Adrenal gland (tissue), 12 donors: ENCODE data around the gene SHD. TPM values are rescaled to one million over a fixed set of nuclear protein-coding genes. Genes with fewer than 3 reads are reported as not detected.

Experiments used
- DNase-seq, 7 donors: peaks; one replicate each; pipeline ENCODE4 v3.0.0-alpha.2; 2019 to 2020
- H3K27ac ChIP-seq, 5 donors: fragments of 200-600 bp; sonication (generic) in 4 of 5; 1 replicate in 3 of 5; 2 replicates in 2 of 5; pipeline versions ENCODE4 v1.5.1 to v1.8.0; 2016 to 2020; ENCODE audit warnings: mild to moderate bottlenecking in 1 of 5
- H3K27me3 ChIP-seq: fragments of 200-600 bp; 2 replicates; pipeline ENCODE4 v1.8.0; 2021
- H3K36me3 ChIP-seq, 2 donors: fragments of 200-600 bp; replicated peaks in 1 of 2; 1 replicate in 1 of 2; 2 replicates in 1 of 2; pipeline versions ENCODE4 v1.5.1 to v1.8.0; 2018 to 2022
- H3K4me1 ChIP-seq, 2 donors: fragments of 200-600 bp; replicated peaks in 1 of 2; 1 replicate in 1 of 2; 2 replicates in 1 of 2; pipeline versions ENCODE4 v1.5.1 to v1.8.0; 2018 to 2021
- H3K4me3 ChIP-seq, 4 donors: fragments of 200-600 bp; sonication (generic) in 3 of 4; one replicate each; pipeline ENCODE4 v1.5.1; 2016 to 2018
- H3K9me3 ChIP-seq, 3 donors: fragments of 200-600 bp; sonication (generic) in 1 of 3; replicated peaks in 1 of 3; 1 replicate in 2 of 3; 2 replicates in 1 of 3; pipeline versions ENCODE4 v1.5.1 to v1.8.0; 2016 to 2021
- POLR2A ChIP-seq, 2 donors: fragments of 450-650 bp; IDR thresholded peaks; one replicate each; pipeline ENCODE4 v1.6.1; 2017; ENCODE audit warnings: antibody characterized with exemption in 2 of 2, mild to moderate bottlenecking in 2 of 2, moderate library complexity in 1 of 2
- WGBS, 4 donors: extraction: QIAGEN DNeasy Blood & Tissue Kit in 2 of 4; methylation state at CpG; one replicate each; pipeline versions ENCODE4 v1.1.5 to v1.1.7; 2013 to 2017; 5-methylcytosine and 5-hydroxymethylcytosine counted together
- intact Hi-C, 2 donors: fragments of 100-400 bp; cut with DNase I; formaldehyde crosslinking; loops; one replicate each; pipeline versions ENCODE4 v1.14.1 to v1.15.0; 2022 to 2023
- polyA plus RNA-seq, 3 donors: library from polyadenylated mRNA; stranded (reverse); fragments of 200-250 nt in 2 of 3; fragments of 350-450 nt in 1 of 3; fragmentation: Illumina TruSeq in 1 of 3; extraction: RNeasy Lipid Tissue Mini Kit (QIAGEN cat#74804) in 1 of 3; gene quantifications; one replicate each; pipeline ENCODE4 v1.2.3, GENCODE V29; 2013 to 2014
- total RNA-seq, 9 donors: library from RNA; depleted of rRNA in 4 of 9; stranded (reverse); fragments of >200 nt in 4 of 9; fragments of 120-200 nt in 1 of 9; fragmentation: NEBNext Ultra II Directional in 1 of 9; extraction: Animal tissue kit (Norgen Biotek cat#: 25700) in 1 of 9; gene quantifications; one replicate each; pipeline versions ENCODE4 v1.1.0 to v1.2.4, GENCODE V29; 2013 to 2023
- TF ChIP-seq, protein P1 (sequence below), 6 experiments: fragments of 450-650 bp in 4 of 6; fragments of 200-600 bp in 2 of 6; sonication (generic) in 1 of 6; IDR thresholded peaks; 1 replicate in 5 of 6; 2 replicates in 1 of 6; pipeline versions ENCODE4 v1.5.1 to v1.8.0; 2016 to 2021; ENCODE audit warnings: antibody characterized with exemption in 6 of 6, mild to moderate bottlenecking in 2 of 6, moderate library complexity in 1 of 6
- donor health status: healthy with polysubstance abuse.
- donor health status: Bipolar disorder and iron deficiency.
- donor health status: DM: yes; HTN: yes; CAD: no.
- donor health status: DM: no; HTN: no; CAD: no.
- donor health status: DM: no; HTN: no; CAD: no.
- donor health status: DM: yes; HTN: yes; CAD: no.

Gene SHD
- total and polyA plus RNA-seq, 12 donors = 0.07 to 4.1 (median 0.74) TPM; not detected in 6

DNA sequence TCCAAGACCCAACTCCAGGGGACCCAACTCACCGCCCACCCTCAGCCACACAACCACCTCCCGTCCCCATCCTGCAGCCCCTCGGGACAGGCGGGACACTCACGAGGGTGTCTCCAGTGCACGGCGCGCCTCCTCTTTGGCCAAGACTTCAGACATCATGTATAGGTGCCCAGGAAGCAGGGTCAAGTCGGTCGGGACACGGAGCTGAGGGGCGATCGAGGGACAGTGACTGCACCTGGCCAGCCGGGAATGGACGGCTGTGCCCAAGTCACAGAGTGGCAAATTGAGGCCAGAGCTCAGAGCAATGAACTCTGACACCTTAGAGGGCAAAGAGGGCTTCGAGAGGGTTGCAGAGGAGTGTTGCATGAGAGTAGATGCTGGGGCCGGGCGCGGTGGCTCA lies 50.8 kb downstream of the SHD start:
- WGBS, 4 donors = 94 to 98% (median 97%) methylated on average over 7 to 19 of the region's 19 CpGs
- TF ChIP-seq, protein P1, sequence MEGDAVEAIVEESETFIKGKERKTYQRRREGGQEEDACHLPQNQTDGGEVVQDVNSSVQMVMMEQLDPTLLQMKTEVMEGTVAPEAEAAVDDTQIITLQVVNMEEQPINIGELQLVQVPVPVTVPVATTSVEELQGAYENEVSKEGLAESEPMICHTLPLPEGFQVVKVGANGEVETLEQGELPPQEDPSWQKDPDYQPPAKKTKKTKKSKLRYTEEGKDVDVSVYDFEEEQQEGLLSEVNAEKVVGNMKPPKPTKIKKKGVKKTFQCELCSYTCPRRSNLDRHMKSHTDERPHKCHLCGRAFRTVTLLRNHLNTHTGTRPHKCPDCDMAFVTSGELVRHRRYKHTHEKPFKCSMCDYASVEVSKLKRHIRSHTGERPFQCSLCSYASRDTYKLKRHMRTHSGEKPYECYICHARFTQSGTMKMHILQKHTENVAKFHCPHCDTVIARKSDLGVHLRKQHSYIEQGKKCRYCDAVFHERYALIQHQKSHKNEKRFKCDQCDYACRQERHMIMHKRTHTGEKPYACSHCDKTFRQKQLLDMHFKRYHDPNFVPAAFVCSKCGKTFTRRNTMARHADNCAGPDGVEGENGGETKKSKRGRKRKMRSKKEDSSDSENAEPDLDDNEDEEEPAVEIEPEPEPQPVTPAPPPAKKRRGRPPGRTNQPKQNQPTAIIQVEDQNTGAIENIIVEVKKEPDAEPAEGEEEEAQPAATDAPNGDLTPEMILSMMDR (IDR thresholded peaks at IDR 0.05) = no peak
- no peak for TF ChIP-seq POLR2A (IDR thresholded peaks at IDR 0.05)
- Histone ChIP-seq H3K27ac (no peak overlapping the region), H3K36me3 (no peaks in the 10 kb centered on the region), H3K4me1 (peaks cover 9 to 20% of the 10 kb centered on the region in 2 donors), H3K4me3 (no peak overlapping the region), H3K27me3 (no peaks in the 10 kb centered on the region), H3K9me3 (no peaks in the 10 kb centered on the region)
- intact Hi-C loops = no loop called here
- peak in 2 of 7 donors; percentile 36 to 41 for DNase-seq

DNA sequence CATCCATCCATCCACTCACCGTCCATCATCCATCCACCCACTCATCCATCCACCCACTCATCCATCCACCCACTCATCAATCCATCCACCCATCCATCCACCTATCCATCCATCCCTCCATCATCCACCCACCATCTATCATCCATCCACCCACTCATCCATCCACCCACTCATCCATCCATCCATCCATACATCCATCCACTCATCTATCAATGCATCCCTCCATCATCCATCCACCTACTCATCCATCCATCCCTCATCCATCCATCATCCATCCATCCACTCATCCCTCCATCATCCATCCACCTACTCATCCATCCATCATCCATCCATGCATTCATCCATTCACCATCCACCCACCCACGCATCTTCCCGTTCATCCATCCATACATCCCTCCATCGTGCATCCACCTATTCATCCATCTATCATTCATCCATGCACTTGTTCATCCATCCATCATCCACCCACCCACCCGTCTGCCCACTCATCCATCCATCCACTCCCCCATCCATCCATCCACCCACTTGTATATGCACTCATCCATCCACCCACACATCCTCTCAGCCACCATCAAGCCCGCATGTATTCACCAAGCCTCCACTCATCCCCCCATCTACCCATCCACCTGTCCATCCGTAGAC lies 56.0 kb downstream of the SHD start:
- intact Hi-C loops = no loop called here
- Histone ChIP-seq H3K27ac (no peak overlapping the region), H3K4me3 (no peak overlapping the region), H3K27me3 (no peaks in the 10 kb centered on the region), H3K36me3 (no peaks in the 10 kb centered on the region), H3K9me3 (no peaks in the 10 kb centered on the region), H3K4me1 (peaks cover 0 to 7% of the 10 kb centered on the region in 2 donors)
- WGBS, 4 donors = 93 to 95% (median 94%) methylated on average over 7 of the region's 7 CpGs
- TF ChIP-seq POLR2A (IDR thresholded peaks at IDR 0.05) = no peak
- TF ChIP-seq, protein P1 (IDR thresholded peaks at IDR 0.05) = no peak
- DNase-seq = no peak

DNA sequence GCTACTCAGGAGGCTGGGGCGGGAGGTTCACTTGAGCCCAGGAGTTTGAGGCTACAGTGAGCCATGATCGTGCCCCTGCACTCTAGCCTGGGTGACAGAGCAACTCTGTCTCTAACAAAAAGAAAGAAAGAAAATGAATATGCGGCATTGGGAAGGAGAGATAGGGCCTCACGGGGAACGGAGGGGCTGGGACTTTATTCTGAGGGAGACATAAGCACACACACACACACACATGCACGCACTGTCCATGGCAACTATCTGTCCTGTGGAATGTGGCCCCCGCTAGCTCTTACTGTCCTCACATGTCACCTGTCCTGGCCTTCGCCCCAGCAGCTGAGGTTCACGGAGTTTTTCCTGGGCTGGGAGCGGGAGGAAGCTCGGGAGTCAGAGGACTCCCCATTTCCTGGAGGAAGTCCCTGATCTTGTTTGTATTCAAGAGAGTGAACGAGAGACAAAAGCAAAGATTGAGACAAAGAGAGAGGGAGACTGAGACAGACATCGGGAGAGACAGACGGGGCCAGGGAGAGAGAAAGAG lies 58.9 kb downstream of the SHD start:
- Histone ChIP-seq H3K4me1 (peaks cover 5 to 12% of the 10 kb centered on the region in 2 donors), H3K27ac (peak overlapping the region in 4 of 5 donors; percentile 29 to 81 (median 72)), H3K4me3 (peak overlapping the region in 3 of 4 donors; percentile 13 to 61 (median 41)), H3K9me3 (no peaks in the 10 kb centered on the region), H3K36me3 (no peaks in the 10 kb centered on the region), H3K27me3 (no peaks in the 10 kb centered on the region)
- DNase-seq = peak in 5 of 7 donors; percentile 41 to 70 (median 69)
- intact Hi-C loops = no loop called here
- TF ChIP-seq POLR2A (IDR thresholded peaks at IDR 0.05) = peak in 1 of 2 donors; percentile 49
- TF ChIP-seq, protein P1 (IDR thresholded peaks at IDR 0.05) = no peak
- WGBS, 4 donors = 6 to 13% (median 10%) methylated on average over 14 of the region's 14 CpGs

DNA sequence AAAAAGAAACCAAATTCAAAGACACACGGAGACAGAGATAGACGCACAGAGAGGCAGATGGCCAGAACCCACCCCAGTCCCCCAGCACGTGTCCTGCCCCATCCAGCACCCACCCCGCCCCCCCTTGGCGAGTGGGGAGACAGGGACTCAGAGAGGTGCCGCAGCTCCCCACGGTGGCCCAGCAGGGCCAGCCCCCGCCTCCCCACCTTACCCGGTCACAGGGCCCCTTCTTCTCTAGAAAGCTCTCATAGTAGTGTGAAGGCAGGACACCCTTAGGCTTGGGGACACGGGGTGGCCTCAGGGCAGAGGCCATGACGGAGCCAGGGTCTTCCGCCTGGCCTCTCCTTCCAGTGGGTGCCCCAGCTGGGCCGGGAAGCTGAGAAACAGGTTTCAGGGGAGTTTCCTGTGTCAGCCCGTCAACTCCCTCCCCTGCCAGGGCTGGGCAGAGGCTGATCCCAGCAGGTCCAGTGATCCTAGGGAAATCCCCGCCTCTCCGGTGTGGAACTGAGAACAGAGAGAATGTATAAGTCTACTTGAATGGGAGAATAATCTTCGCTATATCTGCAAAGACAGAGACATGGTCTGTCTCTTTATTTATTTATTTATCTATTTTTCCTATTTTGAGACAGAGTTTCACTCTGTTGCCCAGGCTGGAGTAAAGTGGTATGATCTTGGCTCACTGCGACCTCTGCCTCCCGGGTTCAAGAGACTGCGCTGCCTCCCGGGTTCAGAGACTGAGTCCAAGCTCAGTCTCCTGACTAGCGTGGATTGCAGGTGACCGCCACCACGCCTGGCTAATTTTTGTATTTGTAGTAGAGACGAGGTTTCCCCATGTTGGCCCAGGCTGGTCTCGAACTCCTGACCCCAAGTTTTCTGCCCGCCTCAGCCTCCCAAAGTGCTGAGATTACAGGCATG lies 59.6 kb downstream of the SHD start, which contains the start of gene STAP2:
Gene STAP2, minus strand, starts transcription at position 387 of the 915 bp plus-strand sequence. Its CDS starts 74 bp downstream, at position 313.
- no peaks in the 10 kb centered on the region for H3K36me3 ChIP-seq
- H3K27ac ChIP-seq = peak within 1 kb of the TSS in 4 of 5 donors; percentile 29 to 81 (median 72)
- H3K4me1 ChIP-seq = peaks cover 5 to 12% of the 10 kb centered on the region in 2 donors
- peak within 1 kb of the TSS in 3 of 4 donors; percentile 13 to 61 (median 41) for H3K4me3 ChIP-seq
- DNase-seq = peak in 6 of 7 donors; percentile 45 to 67 (median 56)
- WGBS, 4 donors = 36 to 48% (median 38%) methylated on average over 21 to 27 of the region's 27 CpGs
- no peaks in the 10 kb centered on the region for H3K9me3 ChIP-seq
- H3K27me3 ChIP-seq = no peaks in the 10 kb centered on the region
- no peak for TF ChIP-seq POLR2A (IDR thresholded peaks at IDR 0.05)
- TF ChIP-seq, protein P1 (IDR thresholded peaks at IDR 0.05) = no peak
- intact Hi-C loops = no loop called here
